Activated T-cell treated with anti-CD3 and anti-CD28 coated beads for 4 hours (primary cell): ENCODE data around the gene CCL19.

Source experiments
- DNase-seq: peaks from one replicate; pipeline ENCODE4 v3.0.0-alpha.2; 2020

CCL19 gene

GRCh38 chr9:34659592-34660253 lies 31.4 kb downstream of the CCL19 start:
- DNase-seq = no peak

- no peak for DNase-seq
Measured at GRCh38 chr9:34658461-34658860, 32.6 kb downstream of the CCL19 start.

GRCh38 chr9:34656992-34657391 lies 34.1 kb downstream of the CCL19 start:
- no peak for DNase-seq

- no peak for DNase-seq
Measured at GRCh38 chr9:34655394-34655793, 35.7 kb downstream of the CCL19 start.

- DNase-seq = no peak
Measured at GRCh38 chr9:34654323-34655051, 36.6 kb downstream of the CCL19 start.

- no peak for DNase-seq
Measured at GRCh38 chr9:34653151-34654072, 37.7 kb downstream of the CCL19 start.

GRCh38 chr9:34652602-34653000 lies 38.5 kb downstream of the CCL19 start:
- DNase-seq = no peak

- DNase-seq = peak; percentile 45
Measured at GRCh38 chr9:34651876-34652601, 39.0 kb downstream of the CCL19 start, which contains the start of gene IL11RA. Gene IL11RA, plus strand, starts transcription at chr9:34652185. Its CDS starts 3,033 bp downstream, at chr9:34655218.

- DNase-seq = no peak
Measured at GRCh38 chr9:34651321-34651720, 39.8 kb downstream of the CCL19 start.

GRCh38 chr9:34650816-34651215 lies 40.3 kb downstream of the CCL19 start:
- DNase-seq = no peak

GRCh38 chr9:34648673-34649072 lies 42.4 kb downstream of the CCL19 start:
- no peak for DNase-seq

- DNase-seq = no peak
Measured at GRCh38 chr9:34647651-34648050, 43.4 kb downstream of the CCL19 start.

GRCh38 chr9:34647084-34647403 lies 44.0 kb downstream of the CCL19 start:
- no peak for DNase-seq

- DNase-seq = peak; percentile 98
Measured at GRCh38 chr9:34646211-34647083, 44.6 kb downstream of the CCL19 start, which contains the start of gene GALT. Gene GALT, plus strand, starts transcription at chr9:34646675. Its CDS starts 30 bp downstream, at chr9:34646705.

GRCh38 chr9:34644766-34645314 lies 46.2 kb downstream of the CCL19 start:
- no peak for DNase-seq

- DNase-seq = no peak
Measured at GRCh38 chr9:34642679-34643078, 48.4 kb downstream of the CCL19 start.
